HCT116 (cell line): ENCODE results near the gene ANO2. TPM values are rescaled to one million over a fixed set of nuclear protein-coding genes. Genes with fewer than 3 reads are reported as not detected.

Source experiments
- ATAC-seq: fragments of 200-7000 bp; cut with Tn5 transposase; 2 replicates; pipeline ENCODE4 v1.9.1; 2020; ENCODE audit warnings: mild to moderate bottlenecking, moderate library complexity
- BruUV-seq: library from RNA; stranded (reverse); fragments of 400-500 nt; replicated peaks from 2 replicates; lab custom pipeline; 2021; lab: Mats Ljungman, UMichigan
- CTCF ChIA-PET: fragments of 300-600 bp; sonication (Branson Sonifier 250); formaldehyde crosslinking; loops from one replicate; lab custom pipeline; 2021; ENCODE audit warnings: antibody characterized with exemption; lab: Charles Lee
- POLR2A ChIA-PET: fragments of 300-600, 350-600 bp; sonication (Branson Sonifier 250); formaldehyde crosslinking; loops from one replicate; lab custom pipeline; 2021; ENCODE audit warnings: antibody characterized with exemption; lab: Charles Lee
- RAD21 ChIA-PET, 2 experiments: fragments of 300-600 bp; sonication (Branson Sonifier 250); formaldehyde crosslinking; loops; one replicate each; lab custom pipeline; 2023; ENCODE audit warnings: low total read pairs in 2 of 2; ENCODE audit not compliant: uncharacterized antibody in 2 of 2, unreplicated experiment in 2 of 2, low non-redundant PET in 1 of 2; lab: Charles Lee
- DNase-seq: peaks from one replicate; pipeline ENCODE4 v3.0.0-alpha.2; 2010; ENCODE audit warnings: low read depth, low spot score
- H2AFZ ChIP-seq: fragments of 200-600 bp; shearing (Covaris generic), sonication (generic); 2 replicates; pipeline ENCODE4 v1.6.1; 2017; ENCODE audit warnings: low read depth, mixed run types, mixed read lengths, antibody characterized with exemption, low read length; ENCODE audit not compliant: poor library complexity, severe bottlenecking
- H3K27ac ChIP-seq: 2 replicates; pipeline ENCODE4 v1.5.1; 2012; ENCODE audit warnings: low read depth, low read length
- H3K27me3 ChIP-seq: fragments of 200-600 bp; sonication (generic); 2 replicates; pipeline ENCODE4 v1.6.1; 2016; ENCODE audit warnings: mixed run types, low read length, mixed read lengths; ENCODE audit not compliant: insufficient read depth
- H3K36me3 ChIP-seq, 2 experiments: fragments of 200-500 bp in 1 of 2; fragments of 200-600 bp in 1 of 2; sonication (Bioruptor generic) in 1 of 2; sonication (generic) in 1 of 2; 2 replicates each; pipeline versions ENCODE4 v1.5.1 to v1.6.1; 2014 to 2016; ENCODE audit warnings: low read length in 2 of 2, inconsistent platforms in 1 of 2, mixed read lengths in 1 of 2, mixed run types in 1 of 2; ENCODE audit not compliant: insufficient read depth in 2 of 2, control insufficient read depth in 1 of 2
- H3K4me1 ChIP-seq, 2 experiments: fragments of 200-600 bp in 1 of 2; sonication (generic) in 1 of 2; 2 replicates each; pipeline versions ENCODE4 v1.5.1 to v1.6.1; 2012 to 2017; ENCODE audit warnings: low read length in 2 of 2, inconsistent platforms in 1 of 2, mild to moderate bottlenecking in 1 of 2, mixed read lengths in 1 of 2, mixed run types in 1 of 2, moderate library complexity in 1 of 2; ENCODE audit not compliant: insufficient read depth in 2 of 2, control insufficient read depth in 1 of 2
- H3K4me2 ChIP-seq: fragments of 200-600 bp; sonication (generic); 2 replicates; pipeline ENCODE4 v1.6.1; 2017; ENCODE audit warnings: mixed run types, low read length, mixed read lengths
- H3K4me3 ChIP-seq, 2 experiments: fragments of 200-600 bp in 1 of 2; sonication (generic) in 1 of 2; replicated peaks in 1 of 2; 2 replicates each; pipeline ENCODE4 v1.5.1; 2011 to 2016; ENCODE audit warnings: low read length in 2 of 2, control low read depth in 1 of 2, low read depth in 1 of 2, mild to moderate bottlenecking in 1 of 2, mixed read lengths in 1 of 2, mixed run types in 1 of 2
- H3K79me2 ChIP-seq: fragments of 200-600 bp; sonication (generic); 2 replicates; pipeline ENCODE4 v1.6.1; 2017; ENCODE audit warnings: mild to moderate bottlenecking, mixed run types, low read length, moderate library complexity, mixed read lengths; ENCODE audit not compliant: insufficient read depth
- H3K9ac ChIP-seq: fragments of 200-600 bp; sonication (generic); 2 replicates; pipeline ENCODE4 v1.6.1; 2016; ENCODE audit warnings: low read length, mixed read lengths
- H3K9me2 ChIP-seq: fragments of 200-600 bp; sonication (generic), shearing (Covaris generic); 2 replicates; pipeline ENCODE4 v1.6.1; 2017; ENCODE audit warnings: mixed run types, mild to moderate bottlenecking, moderate library complexity; ENCODE audit not compliant: insufficient read depth
- H3K9me3 ChIP-seq, 2 experiments: fragments of 200-500 bp in 1 of 2; fragments of 200-600 bp in 1 of 2; sonication (Bioruptor generic) in 1 of 2; sonication (generic) in 1 of 2; 2 replicates each; pipeline ENCODE4 v1.6.1; 2014 to 2017; ENCODE audit warnings: low read length in 2 of 2, mixed read lengths in 2 of 2, inconsistent platforms in 1 of 2, low read depth in 1 of 2, mild to moderate bottlenecking in 1 of 2, mixed run types in 1 of 2, moderate library complexity in 1 of 2; ENCODE audit not compliant: control insufficient read depth in 1 of 2, insufficient read depth in 1 of 2
- H4K20me1 ChIP-seq: fragments of 200-600 bp; sonication (generic), shearing (Covaris generic); 2 replicates; pipeline ENCODE4 v1.6.1; 2017; ENCODE audit warnings: mixed run types, mild to moderate bottlenecking, moderate library complexity; ENCODE audit not compliant: insufficient read depth
- CEBPB ChIP-seq: IDR thresholded peaks from 2 replicates; pipeline ENCODE4 v1.6.1; 2012; ENCODE audit warnings: low read depth
- EGR1 ChIP-seq: IDR thresholded peaks from 2 replicates; pipeline ENCODE4 v1.6.1; 2012; ENCODE audit warnings: low read depth
- SIN3A ChIP-seq: IDR thresholded peaks from 2 replicates; pipeline ENCODE4 v1.6.1; 2012; ENCODE audit warnings: low read depth
- YY1 ChIP-seq: IDR thresholded peaks from 2 replicates; pipeline ENCODE4 v1.6.1; 2011; ENCODE audit warnings: low read length, low read depth, moderate library complexity, mild to moderate bottlenecking; ENCODE audit not compliant: insufficient replicate concordance; ENCODE audit errors: extremely low read depth
- ZFX ChIP-seq: fragments of 450-650 bp; IDR thresholded peaks from 2 replicates; pipeline ENCODE4 v1.6.1; 2017
- ZNF274 ChIP-seq: fragments of 200-500 bp; sonication (Bioruptor generic); IDR thresholded peaks from 2 replicates; pipeline ENCODE4 v1.6.1; 2014; ENCODE audit warnings: mild to moderate bottlenecking, low read depth, low read length, inconsistent platforms
- intact Hi-C: fragments of 100-400 bp; cut with micrococcal nuclease; formaldehyde crosslinking; loops from 2 replicates; pipeline ENCODE4 v1.10.0; 2022
- total RNA-seq: library from RNA; stranded (reverse); gene quantifications from one replicate; pipeline ENCODE4 v1.2.1, GENCODE V29; 2021; ENCODE audit not compliant: unreplicated experiment
- TF ChIP-seq, protein P1 (sequence below): IDR thresholded peaks from 2 replicates; pipeline ENCODE4 v1.6.1; 2012

Gene ANO2
- total RNA-seq, 1 experiment from 2014 or later: not detected

DNA sequence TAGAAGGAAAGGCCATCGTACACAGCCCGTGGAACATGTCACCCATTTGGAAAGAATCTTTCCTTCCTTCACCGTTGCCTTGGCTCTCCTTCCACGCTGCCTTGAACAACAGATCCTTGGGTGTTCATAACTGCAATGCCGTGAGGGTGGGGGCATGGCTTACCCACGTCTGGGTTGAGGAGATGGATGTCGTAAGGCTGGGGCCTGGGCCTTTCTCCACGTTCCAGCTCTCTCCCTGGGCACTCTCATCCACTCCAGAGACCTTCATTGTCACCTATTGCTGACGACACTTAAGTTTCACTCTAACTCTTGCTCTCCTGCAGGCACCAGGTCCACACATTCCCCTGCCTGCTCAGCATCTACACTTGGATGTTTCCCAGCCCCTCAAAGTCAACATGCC lies 19.4 kb downstream of the ANO2 start:
- H3K4me1 ChIP-seq: no peaks in the 10 kb centered on the region
- H3K9me3 ChIP-seq: no peaks in the 10 kb centered on the region
- H4K20me1 ChIP-seq: no peaks in the 10 kb centered on the region
- no peak overlapping the region for H3K4me2 ChIP-seq
- ATAC-seq (no peak), DNase-seq (no peak)
- H3K36me3 ChIP-seq: no peaks in the 10 kb centered on the region
- ChIA-PET POLR2A (no interaction called here), CTCF (interaction anchor here (1.4 kb wide), 1 partner anchor 63 kb away, joined by 3 read pairs; no protein-coding TSS in a partner anchor), RAD21 (no interaction called here)
- TF ChIP-seq, protein P1, sequence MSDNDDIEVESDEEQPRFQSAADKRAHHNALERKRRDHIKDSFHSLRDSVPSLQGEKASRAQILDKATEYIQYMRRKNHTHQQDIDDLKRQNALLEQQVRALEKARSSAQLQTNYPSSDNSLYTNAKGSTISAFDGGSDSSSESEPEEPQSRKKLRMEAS: no peak
- no peak for TF ChIP-seq ZNF274
- no peaks in the 10 kb centered on the region for H3K27me3 ChIP-seq
- no peak overlapping the region for H3K4me3 ChIP-seq
- no peak overlapping the region for H3K27ac ChIP-seq
- no peak overlapping the region for H2AFZ ChIP-seq
- intact Hi-C loops: no loop called here
- no peaks in the 10 kb centered on the region for H3K79me2 ChIP-seq
- H3K9ac ChIP-seq: no peak overlapping the region
- H3K9me2 ChIP-seq: no peaks in the 10 kb centered on the region
- no TSS peak for BruUV-seq

DNA sequence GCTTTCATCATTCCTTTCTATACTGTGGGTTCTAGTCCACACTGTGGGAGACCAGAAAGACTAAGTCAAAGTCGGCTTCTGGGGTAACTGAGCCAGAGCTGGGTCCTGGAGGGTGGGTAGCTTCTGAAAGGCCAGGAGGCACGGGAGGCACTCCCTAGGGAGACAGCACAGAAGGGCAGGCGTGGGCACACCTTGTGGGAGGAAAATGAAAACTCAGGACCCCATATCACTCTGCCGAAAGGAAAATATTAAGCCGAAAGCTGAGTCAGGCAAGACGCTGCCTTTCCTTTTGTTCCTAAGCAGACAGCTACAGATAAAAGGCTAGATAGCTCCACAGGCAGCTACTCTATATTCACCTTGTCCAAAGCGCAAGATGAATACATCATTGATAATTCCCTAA lies 20.7 kb downstream of the ANO2 start:
- H3K9me3 ChIP-seq: no peaks in the 10 kb centered on the region
- intact Hi-C loops: no loop called here
- H3K27me3 ChIP-seq: no peaks in the 10 kb centered on the region
- H3K36me3 ChIP-seq: no peaks in the 10 kb centered on the region
- BruUV-seq: no TSS peak
- CTCF ChIA-PET: no interaction called here
- DNase-seq: no peak
- H3K4me1 ChIP-seq: no peaks in the 10 kb centered on the region
- TF ChIP-seq SIN3A (no peak), EGR1 (no peak), CEBPB (no peak), YY1 (no peak), ZFX (no peak), ZNF274 (no peak)
- TF ChIP-seq, protein P1: no peak
- H3K27ac ChIP-seq: no peak overlapping the region
- H3K9ac ChIP-seq: no peak overlapping the region
- RAD21 ChIA-PET: no interaction called here
- no peaks in the 10 kb centered on the region for H3K79me2 ChIP-seq
- no peaks in the 10 kb centered on the region for H4K20me1 ChIP-seq
- ATAC-seq: no peak
- POLR2A ChIA-PET: no interaction called here
- H3K9me2 ChIP-seq: no peaks in the 10 kb centered on the region
- H3K4me3 ChIP-seq: no peak overlapping the region
- no peak overlapping the region for H2AFZ ChIP-seq
- no peak overlapping the region for H3K4me2 ChIP-seq
